Endothelial cell (in vitro differentiated cells): Measurements from ENCODE around the gene LTA. TPM values are rescaled to one million over a fixed set of nuclear protein-coding genes. Genes with fewer than 3 reads are reported as not detected.
A peak's percentile ranks its signal among the peaks of the same experiment; 100 is the strongest.

ENCODE experiments used
- DNase-seq: peaks from one replicate; pipeline ENCODE4 v3.0.0; 2021; ENCODE audit warnings: low spot score
- H3K27ac Mint-ChIP-seq: one replicate; pipeline ENCODE4 v1.8.0; 2021; ENCODE audit warnings: mixed read lengths, inconsistent platforms; ENCODE audit not compliant: unreplicated experiment
- H3K27me3 Mint-ChIP-seq: one replicate; pipeline ENCODE4 v1.8.0; 2021; ENCODE audit warnings: mild to moderate bottlenecking, moderate library complexity, mixed read lengths, inconsistent platforms; ENCODE audit not compliant: unreplicated experiment
- H3K36me3 Mint-ChIP-seq: one replicate; pipeline ENCODE4 v1.8.0; 2021; ENCODE audit warnings: mild to moderate bottlenecking, low read depth, mixed read lengths, inconsistent platforms; ENCODE audit not compliant: unreplicated experiment
- H3K4me1 Mint-ChIP-seq: one replicate; pipeline ENCODE4 v1.8.0; 2021; ENCODE audit warnings: mild to moderate bottlenecking, mixed read lengths, inconsistent platforms; ENCODE audit not compliant: unreplicated experiment
- H3K4me3 Mint-ChIP-seq: one replicate; pipeline ENCODE4 v1.8.0; 2021; ENCODE audit warnings: mild to moderate bottlenecking, mixed read lengths, inconsistent platforms; ENCODE audit not compliant: unreplicated experiment
- H3K9me3 Mint-ChIP-seq: one replicate; pipeline ENCODE4 v1.8.0; 2021; ENCODE audit warnings: mixed read lengths, inconsistent platforms; ENCODE audit not compliant: unreplicated experiment
- total RNA-seq: library from RNA; stranded (reverse); fragmentation: NEBNext Ultra II Directional; extraction: Animal tissue kit (Norgen Biotek cat#: 25700); gene quantifications from one replicate; pipeline ENCODE4 v1.2.1, GENCODE V29; 2021; ENCODE audit not compliant: unreplicated experiment
- TF ChIP-seq, protein P1 (sequence below): fragments of 200-600 bp; sonication (generic); IDR thresholded peaks from one replicate; pipeline ENCODE4 v1.5.0; 2021; ENCODE audit warnings: antibody characterized with exemption; ENCODE audit not compliant: unreplicated experiment

Gene LTA
- total RNA-seq, 1 donor from 2014 or later: not detected

DNA sequence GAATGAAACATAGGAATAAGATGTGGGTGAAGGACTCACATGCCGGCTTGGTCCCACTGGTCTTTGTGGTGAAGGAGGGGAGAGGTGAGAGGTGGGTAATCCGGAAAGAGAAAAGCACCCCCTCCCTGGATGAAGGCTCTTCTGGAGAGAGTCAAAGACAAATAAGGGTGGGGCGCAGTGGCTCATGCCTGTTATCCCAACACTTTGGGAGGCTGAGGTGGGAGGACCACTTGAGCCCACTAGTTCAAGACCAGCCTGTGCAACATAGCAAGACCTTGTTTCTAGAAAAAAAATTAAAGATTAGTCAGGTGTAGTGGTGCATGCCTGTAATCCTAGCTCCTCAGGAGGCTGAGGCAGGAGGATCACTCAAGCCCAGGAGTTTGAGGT, 7.0 kb downstream of the LTA start:
- H3K27ac Mint-ChIP-seq: no peak overlapping the region
- H3K4me3 Mint-ChIP-seq: no peak overlapping the region
- TF ChIP-seq, protein P1, sequence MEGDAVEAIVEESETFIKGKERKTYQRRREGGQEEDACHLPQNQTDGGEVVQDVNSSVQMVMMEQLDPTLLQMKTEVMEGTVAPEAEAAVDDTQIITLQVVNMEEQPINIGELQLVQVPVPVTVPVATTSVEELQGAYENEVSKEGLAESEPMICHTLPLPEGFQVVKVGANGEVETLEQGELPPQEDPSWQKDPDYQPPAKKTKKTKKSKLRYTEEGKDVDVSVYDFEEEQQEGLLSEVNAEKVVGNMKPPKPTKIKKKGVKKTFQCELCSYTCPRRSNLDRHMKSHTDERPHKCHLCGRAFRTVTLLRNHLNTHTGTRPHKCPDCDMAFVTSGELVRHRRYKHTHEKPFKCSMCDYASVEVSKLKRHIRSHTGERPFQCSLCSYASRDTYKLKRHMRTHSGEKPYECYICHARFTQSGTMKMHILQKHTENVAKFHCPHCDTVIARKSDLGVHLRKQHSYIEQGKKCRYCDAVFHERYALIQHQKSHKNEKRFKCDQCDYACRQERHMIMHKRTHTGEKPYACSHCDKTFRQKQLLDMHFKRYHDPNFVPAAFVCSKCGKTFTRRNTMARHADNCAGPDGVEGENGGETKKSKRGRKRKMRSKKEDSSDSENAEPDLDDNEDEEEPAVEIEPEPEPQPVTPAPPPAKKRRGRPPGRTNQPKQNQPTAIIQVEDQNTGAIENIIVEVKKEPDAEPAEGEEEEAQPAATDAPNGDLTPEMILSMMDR: no peak
- DNase-seq: no peak
- peaks cover 11% of the 10 kb centered on the region for H3K27me3 Mint-ChIP-seq
- no peaks in the 10 kb centered on the region for H3K9me3 Mint-ChIP-seq
- no peaks in the 10 kb centered on the region for H3K36me3 Mint-ChIP-seq
- H3K4me1 Mint-ChIP-seq: peaks cover 15% of the 10 kb centered on the region

DNA sequence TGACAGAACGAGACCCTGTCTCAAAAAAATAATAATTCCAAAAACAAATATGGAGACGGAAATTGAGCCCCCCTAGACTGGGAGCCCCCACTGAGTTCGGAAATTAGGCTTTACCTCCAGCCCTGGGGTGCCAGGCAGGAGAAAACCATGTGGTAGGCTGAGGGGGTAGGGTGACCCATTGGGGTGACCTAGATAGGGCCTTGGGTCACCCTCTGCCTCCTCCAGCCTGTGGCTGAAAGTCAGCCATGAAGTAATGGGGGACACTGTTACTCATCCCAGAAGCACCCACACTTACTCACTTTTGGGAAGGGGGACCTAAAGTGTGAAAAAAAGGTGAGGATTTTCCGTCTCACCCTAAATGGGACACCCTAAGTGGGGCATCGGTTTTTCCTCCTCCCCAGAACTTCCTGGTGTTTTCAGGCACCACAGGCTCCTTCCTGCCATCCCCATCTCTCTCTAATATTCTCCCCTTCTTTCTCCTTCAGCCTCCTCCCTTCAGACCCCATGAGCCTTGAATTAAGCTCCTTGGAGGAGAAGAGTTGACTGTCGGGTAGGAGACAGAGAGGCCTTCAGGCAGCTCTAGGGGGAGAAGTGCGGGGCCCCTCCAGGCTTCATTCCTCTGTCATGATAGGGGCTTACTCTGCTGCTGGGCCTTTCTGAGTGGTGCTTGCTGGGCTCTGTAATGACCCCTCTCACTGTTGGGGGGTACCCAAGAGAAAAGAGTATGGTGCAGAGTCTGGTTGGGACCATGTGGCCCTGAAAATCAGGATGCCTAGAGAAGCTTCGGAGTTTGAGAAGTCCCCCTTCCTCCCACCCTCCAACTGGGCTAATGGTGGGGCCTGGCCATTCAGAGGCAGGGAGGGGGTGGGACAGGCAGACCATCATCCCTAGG, 7.7 kb downstream of the LTA start:
- peaks cover 12% of the 10 kb centered on the region for H3K4me1 Mint-ChIP-seq
- TF ChIP-seq, protein P1: no peak
- H3K27ac Mint-ChIP-seq: no peak overlapping the region
- H3K36me3 Mint-ChIP-seq: no peaks in the 10 kb centered on the region
- H3K9me3 Mint-ChIP-seq: no peaks in the 10 kb centered on the region
- H3K27me3 Mint-ChIP-seq: peaks cover 11% of the 10 kb centered on the region
- no peak for DNase-seq
- H3K4me3 Mint-ChIP-seq: peak overlapping the region; percentile 79

DNA sequence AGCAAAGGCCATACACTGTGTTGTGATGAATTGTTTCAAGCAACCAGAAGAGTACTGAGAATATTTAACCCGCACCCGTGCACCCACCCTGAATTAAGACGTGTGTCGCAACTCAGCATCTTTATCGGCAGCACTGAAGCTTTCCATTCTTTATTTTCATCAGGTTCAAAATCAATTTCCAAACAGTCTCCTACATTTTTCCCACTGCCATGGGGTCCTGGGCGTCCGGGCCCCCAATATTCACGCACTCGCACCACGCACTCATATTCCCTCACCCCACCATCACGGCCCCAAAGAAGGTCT, 8.3 kb downstream of the LTA start:
- H3K4me1 Mint-ChIP-seq: peaks cover 9% of the 10 kb centered on the region
- H3K27me3 Mint-ChIP-seq: peaks cover 11% of the 10 kb centered on the region
- no peaks in the 10 kb centered on the region for H3K9me3 Mint-ChIP-seq
- H3K27ac Mint-ChIP-seq: no peak overlapping the region
- TF ChIP-seq, protein P1: no peak
- no peaks in the 10 kb centered on the region for H3K36me3 Mint-ChIP-seq
- peak overlapping the region; percentile 79 for H3K4me3 Mint-ChIP-seq
- no peak for DNase-seq

DNA sequence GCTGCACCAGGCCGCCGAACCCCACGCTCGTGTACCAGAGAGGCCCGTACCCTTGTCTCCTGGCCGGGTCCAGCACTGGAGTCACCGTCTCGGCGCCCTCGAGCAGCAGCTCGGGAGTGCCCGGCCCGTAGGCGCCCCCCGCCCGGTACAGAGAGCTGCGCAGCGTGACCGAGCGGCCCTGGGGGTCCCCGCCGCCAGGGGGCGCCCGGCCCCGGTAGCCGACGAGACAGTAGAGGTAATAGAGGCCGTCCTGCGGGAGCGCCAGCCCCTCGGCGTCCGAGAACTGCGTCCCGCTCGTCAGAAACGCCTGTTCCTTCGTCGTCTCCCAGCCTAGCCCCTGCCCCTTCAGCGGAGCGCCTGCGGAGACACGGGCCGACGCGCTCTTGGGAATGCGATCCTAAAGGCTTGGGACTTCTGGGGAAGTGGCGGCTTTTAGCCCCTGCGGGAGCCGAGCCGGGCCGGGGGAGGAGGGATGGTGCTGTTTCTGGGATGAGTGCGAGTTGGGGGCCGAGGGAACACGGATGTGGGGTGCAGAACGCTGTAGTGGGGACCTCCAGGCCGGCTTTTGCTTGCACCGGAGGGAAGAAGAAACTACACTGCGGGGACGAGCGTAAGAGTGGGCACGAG, 8.8 kb downstream of the LTA start:
- peaks cover 11% of the 10 kb centered on the region for H3K27me3 Mint-ChIP-seq
- no peaks in the 10 kb centered on the region for H3K36me3 Mint-ChIP-seq
- H3K4me3 Mint-ChIP-seq: peak overlapping the region; percentile 96
- peak; percentile 89 for DNase-seq
- no peak overlapping the region for H3K27ac Mint-ChIP-seq
- H3K4me1 Mint-ChIP-seq: peaks cover 15% of the 10 kb centered on the region
- no peaks in the 10 kb centered on the region for H3K9me3 Mint-ChIP-seq
- TF ChIP-seq, protein P1: peak; percentile 83
